Tracheal epithelial cell (primary cell): ENCODE results near the gene XNDC1N. TPM values are rescaled to one million over a fixed set of nuclear protein-coding genes. Genes with fewer than 3 reads are reported as not detected.

ENCODE experiments used
- total RNA-seq: library from RNA; depleted of rRNA; stranded (reverse); fragments of >200 nt; gene quantifications from 2 replicates; pipeline ENCODE4 v1.2.1, GENCODE V29; 2014

Gene XNDC1N
- 2.2 and 7.5 TPM in 2 replicates for total RNA-seq

GRCh38 chr11:71927820-71928736 lies at the start of gene XNDC1N:
TSS of gene XNDC1N (minus strand) at chr11:71928594. CDS start at chr11:71923353, 5,241 bp downstream.

GRCh38 chr11:71928737-71929443 lies 496 bp upstream of the XNDC1N start, which contains the start of gene RNF121:
TSS of gene RNF121 (plus strand) at chr11:71929046. CDS start at chr11:71929062, 16 bp downstream.

Other genes starting within 250 kb of the XNDC1N start
- not detected in 2 replicates for gene DEFB108B, start 95.4 kb downstream of the XNDC1N start, total RNA-seq
- not detected in 2 replicates for gene DEFB131B, start 50.1 kb downstream of the XNDC1N start, total RNA-seq
- 11.5 and 28.4 TPM in 2 replicates for gene RNF121, start 452 bp upstream of the XNDC1N start, total RNA-seq
- gene IL18BP, start 70.3 kb upstream of the XNDC1N start, total RNA-seq: 0.24 and 0.64 TPM in 2 replicates
- gene NUMA1, start 151.9 kb upstream of the XNDC1N start, total RNA-seq: 53.3 and 90.4 TPM in 2 replicates
- 3.2 and 4.8 TPM in 2 replicates for gene LRRC51, start 152.3 kb upstream of the XNDC1N start, total RNA-seq
- 81.2 and 103 TPM in 2 replicates for gene LAMTOR1, start 174.7 kb upstream of the XNDC1N start, total RNA-seq
- gene TOMT, start 177.3 kb upstream of the XNDC1N start, total RNA-seq: not detected in 2 replicates
- 14.3 and 15.2 TPM in 2 replicates for gene ANAPC15, start 184.1 kb upstream of the XNDC1N start, total RNA-seq
- 10.7 and 14.2 TPM in 2 replicates for gene FOLR3, start 207.1 kb upstream of the XNDC1N start, total RNA-seq